Adrenal gland (tissue), 5 donors: ENCODE measurements around the gene DEDD2.

Experiments used
- POLR2A ChIP-seq, 2 donors: fragments of 450-650 bp; IDR thresholded peaks; one replicate each; pipeline ENCODE4 v1.6.1; 2017; ENCODE audit warnings: antibody characterized with exemption in 2 of 2, mild to moderate bottlenecking in 2 of 2, moderate library complexity in 1 of 2
- TF ChIP-seq, protein P1 (sequence below), 6 experiments: fragments of 450-650 bp in 4 of 6; fragments of 200-600 bp in 2 of 6; sonication (generic) in 1 of 6; IDR thresholded peaks; 1 replicate in 5 of 6; 2 replicates in 1 of 6; pipeline versions ENCODE4 v1.5.1 to v1.8.0; 2016 to 2021; ENCODE audit warnings: antibody characterized with exemption in 6 of 6, mild to moderate bottlenecking in 2 of 6, moderate library complexity in 1 of 6
- donor health status: DM: no; HTN: no; CAD: no.

DNA sequence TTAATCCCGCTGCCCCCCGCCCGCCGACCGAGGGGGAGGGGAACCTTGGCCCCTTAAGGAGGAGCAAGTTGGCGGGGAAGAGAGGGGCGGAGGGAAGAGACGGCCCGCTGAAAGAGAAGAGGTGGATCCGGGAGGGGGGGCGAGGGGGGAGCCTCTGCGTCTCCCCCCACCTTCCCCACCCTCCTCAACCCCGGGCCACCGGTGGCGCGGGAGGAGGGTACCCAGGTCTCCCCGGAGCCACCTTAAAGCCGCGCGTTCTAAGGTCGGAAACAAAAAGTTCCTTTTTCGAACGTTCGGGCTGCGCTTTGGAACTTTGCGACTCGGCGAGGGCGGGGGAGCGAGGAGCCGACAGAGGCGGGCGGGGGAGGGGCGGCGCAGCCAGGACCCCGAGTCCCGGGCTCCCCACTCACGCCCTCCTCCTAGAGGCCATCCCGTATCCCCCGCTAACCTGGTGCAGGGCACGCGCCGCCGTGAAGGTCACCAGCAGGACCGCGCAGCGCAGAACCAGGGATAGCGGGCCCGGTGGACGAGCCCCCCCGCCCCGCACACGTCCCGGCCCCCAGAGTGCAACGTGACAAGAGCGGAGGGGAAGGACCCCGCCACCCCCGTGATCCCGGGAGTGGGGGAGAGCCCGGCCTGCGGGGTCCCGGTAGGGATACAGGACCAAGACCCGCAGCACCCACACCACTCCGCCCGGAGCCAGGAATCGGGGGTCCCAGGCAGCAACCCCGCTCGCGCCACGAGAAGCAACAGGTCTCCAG, 36.8 kb upstream of the DEDD2 start:
- TF ChIP-seq, protein P1, sequence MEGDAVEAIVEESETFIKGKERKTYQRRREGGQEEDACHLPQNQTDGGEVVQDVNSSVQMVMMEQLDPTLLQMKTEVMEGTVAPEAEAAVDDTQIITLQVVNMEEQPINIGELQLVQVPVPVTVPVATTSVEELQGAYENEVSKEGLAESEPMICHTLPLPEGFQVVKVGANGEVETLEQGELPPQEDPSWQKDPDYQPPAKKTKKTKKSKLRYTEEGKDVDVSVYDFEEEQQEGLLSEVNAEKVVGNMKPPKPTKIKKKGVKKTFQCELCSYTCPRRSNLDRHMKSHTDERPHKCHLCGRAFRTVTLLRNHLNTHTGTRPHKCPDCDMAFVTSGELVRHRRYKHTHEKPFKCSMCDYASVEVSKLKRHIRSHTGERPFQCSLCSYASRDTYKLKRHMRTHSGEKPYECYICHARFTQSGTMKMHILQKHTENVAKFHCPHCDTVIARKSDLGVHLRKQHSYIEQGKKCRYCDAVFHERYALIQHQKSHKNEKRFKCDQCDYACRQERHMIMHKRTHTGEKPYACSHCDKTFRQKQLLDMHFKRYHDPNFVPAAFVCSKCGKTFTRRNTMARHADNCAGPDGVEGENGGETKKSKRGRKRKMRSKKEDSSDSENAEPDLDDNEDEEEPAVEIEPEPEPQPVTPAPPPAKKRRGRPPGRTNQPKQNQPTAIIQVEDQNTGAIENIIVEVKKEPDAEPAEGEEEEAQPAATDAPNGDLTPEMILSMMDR (IDR thresholded peaks at IDR 0.05) = peak in 1 of 6 experiments; percentile 11
- TF ChIP-seq POLR2A (IDR thresholded peaks at IDR 0.05) = peak in 1 of 2 donors; percentile 49
